HG02938 (cell line): ENCODE results near the gene ANTXR2.

Experiments used
- ATAC-seq: cut with Tn5 transposase; IDR thresholded peaks from one replicate; pipeline ENCODE4 v1.9.1; 2021; ENCODE audit warnings: mild to moderate bottlenecking, moderate library complexity; ENCODE audit not compliant: unreplicated experiment

Gene ANTXR2

GRCh38 chr4:79877511-79877910 is 195.5 kb downstream of the ANTXR2 start:
- ATAC-seq = no peak

- no peak for ATAC-seq
Measured at GRCh38 chr4:79875344-79875899, 197.6 kb downstream of the ANTXR2 start.

GRCh38 chr4:79874197-79874596 is 198.8 kb downstream of the ANTXR2 start:
- ATAC-seq = no peak

- ATAC-seq = no peak
Measured at GRCh38 chr4:79872738-79873137, 200.3 kb downstream of the ANTXR2 start.

GRCh38 chr4:79871961-79872360 is 201.1 kb downstream of the ANTXR2 start:
- ATAC-seq = no peak

GRCh38 chr4:79869597-79870237 is 203.3 kb downstream of the ANTXR2 start:
- no peak for ATAC-seq

- no peak for ATAC-seq
Measured at GRCh38 chr4:79865201-79865597, 207.8 kb downstream of the ANTXR2 start.

- ATAC-seq = no peak
Measured at GRCh38 chr4:79864500-79865200, 208.4 kb downstream of the ANTXR2 start.

GRCh38 chr4:79863333-79863732 is 209.7 kb downstream of the ANTXR2 start:
- no peak for ATAC-seq

- no peak for ATAC-seq
Measured at GRCh38 chr4:79862821-79863220, 210.2 kb downstream of the ANTXR2 start.

- ATAC-seq = no peak
Measured at GRCh38 chr4:79857811-79858210, 215.2 kb downstream of the ANTXR2 start.

GRCh38 chr4:79856196-79856595 is 216.8 kb downstream of the ANTXR2 start:
- no peak for ATAC-seq

GRCh38 chr4:79854856-79855502 is 218.1 kb downstream of the ANTXR2 start:
- ATAC-seq = no peak

- no peak for ATAC-seq
Measured at GRCh38 chr4:79852305-79852730, 220.7 kb downstream of the ANTXR2 start.

GRCh38 chr4:79851625-79852304 is 221.3 kb downstream of the ANTXR2 start:
- no peak for ATAC-seq
